NCI-H1105 (cell line): Measurements from ENCODE around the gene ZMYND19.
"Not testable (repeated sequence)": the region's sequence is repeated elsewhere in the genome, so short reads cannot be mapped to it uniquely, and the experiment has no call there.

Source experiments
- DNase-seq: peaks from one replicate; lab custom pipeline; 2025; lab: John Stamatoyannopoulos, UW

The ZMYND19 gene

DNA sequence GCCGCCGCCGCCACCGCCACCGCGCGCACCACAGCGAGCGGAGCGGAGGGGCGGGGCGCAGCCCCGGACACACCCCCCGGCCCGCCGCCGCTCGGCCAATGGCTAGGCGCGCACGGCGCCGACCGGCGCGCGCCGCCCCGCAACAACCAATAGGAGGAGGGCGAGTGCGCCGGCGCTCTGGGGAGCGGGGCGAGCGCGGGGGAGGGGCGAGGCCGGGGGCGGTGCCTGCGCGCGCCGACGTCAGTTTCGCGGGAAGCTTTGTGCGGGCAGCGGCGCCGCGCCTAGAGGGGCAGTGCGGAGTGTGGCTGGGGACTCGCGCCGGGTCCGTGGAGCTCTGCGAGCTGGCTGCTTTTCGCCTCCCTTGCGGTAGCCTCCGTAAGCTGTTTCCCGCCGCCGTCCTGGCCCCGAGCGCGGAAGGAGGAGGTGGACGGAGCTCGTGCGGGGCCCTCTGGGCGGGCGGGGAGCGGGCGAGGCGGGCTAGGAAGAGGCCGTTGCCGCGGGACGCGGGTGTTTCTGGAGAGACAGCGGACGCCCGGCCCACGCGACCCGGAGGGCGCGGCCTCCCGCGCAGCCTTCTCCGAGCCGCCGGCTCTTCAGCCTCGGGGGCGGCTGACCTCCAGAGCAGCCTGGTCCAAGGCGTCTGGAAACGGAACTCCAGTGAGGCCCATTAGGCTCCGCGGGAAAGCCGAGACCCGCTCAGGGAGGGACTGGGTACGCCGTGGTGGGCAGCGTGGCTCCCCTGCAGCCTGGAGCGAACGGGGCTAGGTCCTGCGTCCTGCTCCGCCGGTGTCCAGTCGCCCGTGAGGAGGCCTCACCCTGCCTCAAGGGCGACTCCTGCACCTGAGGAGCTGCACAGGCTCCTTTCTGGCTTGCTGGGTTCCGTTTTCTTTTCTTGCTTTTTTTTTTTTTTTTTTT lies at the start of gene ZMYND19:
TSS of gene ZMYND19 (minus strand) at position 44 of the 915 bp plus-strand sequence. CDS start 249 bp downstream, outside the sequence.
- peak; percentile 79 for DNase-seq

DNA sequence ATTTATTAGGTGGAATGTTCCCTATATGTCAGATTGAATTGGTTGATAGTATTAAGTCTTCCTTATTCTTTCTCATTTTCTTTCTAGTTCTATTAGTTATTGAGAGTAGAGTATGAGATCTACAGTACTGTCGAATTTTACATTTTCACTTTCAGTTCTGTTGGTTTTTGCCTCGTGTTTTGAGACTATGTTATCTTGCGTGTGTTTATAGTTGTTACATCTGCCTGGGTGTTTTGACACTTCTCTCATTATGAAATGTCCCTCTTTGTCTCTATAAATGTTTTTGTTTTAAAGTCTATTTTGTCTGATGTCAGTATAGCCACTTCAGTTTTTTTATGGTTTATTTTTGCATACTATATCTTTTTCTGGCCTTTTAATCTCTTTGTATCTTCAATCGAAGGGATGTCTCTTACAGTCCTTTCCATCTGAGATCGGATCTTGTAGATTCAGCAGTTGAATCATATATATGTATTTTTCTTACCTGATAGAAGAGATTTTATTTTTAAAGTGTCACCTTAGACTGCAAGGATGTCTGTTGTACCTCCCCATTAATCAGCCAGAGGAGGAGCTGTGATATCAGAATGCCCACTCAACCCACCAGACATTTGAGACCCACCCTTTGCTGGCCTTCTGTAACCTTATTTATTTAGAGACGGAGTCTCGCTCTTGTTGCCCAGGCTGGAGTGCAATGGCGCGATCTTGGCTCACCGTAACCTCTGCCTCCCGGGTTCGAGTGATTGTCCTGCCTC lies 49.2 kb upstream of the ZMYND19 start:
- DNase-seq: no peak

DNA sequence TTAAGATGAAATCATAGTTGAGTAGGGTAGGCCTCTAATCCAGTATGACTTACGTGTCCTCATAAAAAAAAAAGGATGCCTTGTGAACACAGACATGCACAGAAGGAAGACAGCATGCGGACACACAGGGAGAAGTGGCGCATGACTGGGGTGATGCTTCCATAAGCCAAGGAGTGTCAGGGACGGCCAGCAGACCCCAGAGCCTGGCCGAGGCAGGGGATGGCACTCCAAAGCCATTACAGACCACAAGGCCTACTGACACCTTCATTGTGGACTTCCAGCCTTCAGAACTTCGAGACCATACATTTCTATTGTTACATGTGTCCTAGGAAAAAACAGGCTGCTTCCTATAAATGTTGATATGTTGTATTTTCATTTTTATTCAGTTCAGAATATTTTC lies 48.4 kb upstream of the ZMYND19 start:
- no peak for DNase-seq

DNA sequence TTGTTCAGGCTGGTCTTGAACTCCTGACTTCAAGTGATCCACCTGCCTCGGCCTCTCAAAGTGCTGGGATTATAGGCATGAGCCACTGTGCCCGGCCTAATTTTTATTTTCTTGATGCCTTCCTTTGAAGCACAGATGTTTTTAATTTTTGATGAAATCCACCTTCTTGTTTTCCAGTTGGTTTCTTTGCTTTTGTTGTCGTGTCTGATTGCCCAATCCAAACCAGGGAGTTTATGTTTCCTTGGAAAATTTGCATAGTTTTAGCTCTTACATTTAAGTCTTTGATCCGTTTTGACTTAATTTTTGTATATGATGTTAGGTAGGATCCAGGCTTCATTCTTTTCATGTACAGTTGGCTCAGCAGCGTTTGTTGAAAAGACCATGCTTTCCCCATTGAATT lies 43.7 kb upstream of the ZMYND19 start:
- DNase-seq: no peak

DNA sequence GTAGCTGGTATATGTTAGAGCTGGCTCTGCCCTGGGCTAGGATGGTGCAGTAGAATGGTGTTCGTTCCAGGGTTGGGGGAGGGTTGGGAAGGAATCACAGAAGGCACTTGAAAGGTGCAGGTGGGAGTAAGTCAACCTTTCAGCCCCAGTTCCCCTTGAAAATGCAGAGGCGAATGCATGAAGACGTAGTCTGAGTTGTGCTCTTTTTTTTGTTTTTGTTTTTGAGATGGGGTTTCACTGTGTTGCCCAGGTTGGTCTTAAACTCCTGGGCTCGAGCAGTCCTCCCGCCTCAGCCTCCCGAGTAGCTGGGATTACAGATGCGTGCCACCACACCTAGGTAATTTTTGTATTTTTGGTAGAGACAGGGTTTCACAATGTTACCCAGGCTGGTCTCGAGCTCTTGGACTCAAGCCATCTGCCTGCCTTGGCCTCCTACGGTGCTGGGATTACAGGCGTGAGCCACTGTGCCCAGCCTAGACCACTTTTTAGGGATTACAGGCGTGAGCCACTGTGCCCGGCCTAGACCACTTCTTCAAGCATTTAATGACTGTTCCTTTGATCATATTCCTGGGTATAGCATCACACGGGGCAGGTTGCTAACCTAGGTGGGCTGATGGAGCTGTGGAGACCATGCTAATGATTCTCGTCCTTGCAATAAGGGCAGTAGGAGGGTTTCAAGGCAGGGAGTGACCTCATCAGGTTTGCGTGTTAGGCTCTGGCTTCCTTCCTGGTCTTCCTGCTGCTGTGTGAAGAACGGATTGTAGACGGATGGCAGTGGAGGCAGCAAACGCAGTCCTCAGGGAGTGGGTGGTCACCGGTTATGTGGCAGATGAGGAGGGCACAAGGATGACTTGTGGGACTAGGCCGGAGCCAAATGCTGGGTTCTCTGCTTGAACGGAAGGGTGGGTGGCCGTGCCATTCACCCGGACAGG lies 42.2 kb upstream of the ZMYND19 start:
- no peak for DNase-seq

DNA sequence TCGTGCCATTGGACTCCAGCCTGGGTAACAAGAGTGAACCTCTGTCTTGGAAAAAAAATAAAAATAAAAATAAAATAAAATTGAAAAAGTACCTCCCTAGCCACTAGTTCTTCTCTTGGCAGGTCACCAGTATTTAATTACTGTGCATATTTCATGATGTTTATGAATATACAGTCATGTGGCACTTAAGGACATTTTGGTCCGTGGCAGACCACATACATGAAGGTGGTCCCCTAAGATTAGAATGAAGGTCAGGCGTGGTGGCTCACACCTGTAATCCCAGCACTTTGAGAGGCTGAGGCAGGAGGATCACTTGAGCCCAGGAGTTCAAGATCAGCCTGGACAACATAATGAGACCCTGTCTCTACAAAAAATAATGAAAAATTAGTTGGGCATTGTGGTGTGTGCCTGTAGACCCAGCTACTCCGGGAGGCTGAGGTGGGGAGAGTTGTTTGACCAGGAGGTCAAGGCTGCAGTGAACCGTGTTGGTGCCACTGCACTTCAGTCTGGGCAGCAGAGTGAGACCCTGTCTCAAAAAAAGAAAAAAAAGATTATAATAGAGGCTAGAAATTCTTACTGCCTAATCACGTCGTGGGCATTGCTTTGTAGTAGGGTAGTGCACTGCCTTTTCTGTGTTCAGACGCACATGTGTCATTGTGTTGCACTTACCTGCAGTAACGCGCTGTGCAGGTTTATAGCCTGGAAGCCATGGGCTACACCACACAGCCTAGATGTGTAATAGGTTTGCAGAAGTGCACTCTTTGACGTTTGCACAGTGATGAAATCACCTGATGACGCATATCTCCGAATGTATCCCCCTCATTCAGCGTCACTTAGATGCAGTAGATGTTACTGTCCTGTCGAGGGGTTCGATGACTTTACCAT lies 41.3 kb upstream of the ZMYND19 start:
- no peak for DNase-seq

DNA sequence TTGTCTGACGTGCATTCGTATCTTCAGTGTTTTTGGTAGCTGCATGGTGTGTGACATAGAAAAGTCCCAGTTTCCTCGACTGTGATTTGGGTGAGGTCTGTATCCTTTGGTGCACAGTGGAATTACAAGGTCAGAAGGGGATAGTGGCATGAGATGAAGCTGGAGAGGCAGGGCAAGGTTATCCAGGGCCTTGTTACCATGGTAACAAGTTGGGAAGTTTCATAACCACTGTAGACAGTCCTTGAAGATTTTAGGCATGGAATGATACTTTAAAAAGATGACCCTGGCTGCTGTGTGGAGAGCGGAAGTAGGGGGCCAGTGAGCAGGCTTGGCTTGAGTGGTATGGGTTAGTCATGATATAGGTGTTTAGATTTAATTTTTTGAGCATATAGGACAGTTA lies 40.4 kb upstream of the ZMYND19 start:
- DNase-seq: no peak

DNA sequence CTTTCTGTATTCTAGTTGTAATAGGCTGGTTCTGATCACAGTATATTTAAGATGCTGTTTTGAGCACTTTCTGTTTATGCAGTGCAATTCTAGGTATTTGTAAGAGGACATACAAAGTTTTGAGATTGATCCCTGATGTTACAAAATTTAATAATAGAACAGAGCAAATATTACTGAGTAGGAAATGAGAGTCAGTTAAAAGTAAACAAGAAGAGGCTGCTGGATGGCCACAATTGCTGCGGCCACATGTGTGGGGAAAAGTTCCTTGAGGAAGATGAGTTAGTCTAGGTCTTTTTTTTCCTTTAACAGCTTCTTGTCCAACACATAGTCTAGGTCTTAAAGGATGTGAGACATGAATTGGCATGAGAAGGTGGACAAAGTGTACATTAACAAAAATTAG lies 39.8 kb upstream of the ZMYND19 start:
- DNase-seq: no peak

DNA sequence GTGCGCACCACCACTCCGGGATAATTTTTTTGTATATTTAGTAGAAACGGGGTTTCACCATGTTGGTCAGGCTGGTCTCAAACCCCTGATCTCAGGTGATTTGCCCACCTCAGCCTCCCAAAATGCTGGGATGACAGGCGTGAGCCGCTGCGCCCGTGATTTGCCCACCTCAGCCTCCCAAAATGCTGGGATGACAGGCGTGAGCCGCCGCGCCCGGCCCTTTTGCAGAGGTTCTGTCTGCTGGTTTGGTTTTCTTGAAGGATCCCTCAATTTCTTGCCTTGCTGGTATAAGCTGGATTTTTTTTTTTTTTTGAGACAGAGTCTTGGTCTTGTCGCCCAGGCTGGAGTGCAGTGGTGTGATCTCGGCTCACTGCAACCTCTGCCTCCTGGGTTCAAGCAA lies 37.1 kb upstream of the ZMYND19 start:
- DNase-seq: not testable (repeated sequence)

DNA sequence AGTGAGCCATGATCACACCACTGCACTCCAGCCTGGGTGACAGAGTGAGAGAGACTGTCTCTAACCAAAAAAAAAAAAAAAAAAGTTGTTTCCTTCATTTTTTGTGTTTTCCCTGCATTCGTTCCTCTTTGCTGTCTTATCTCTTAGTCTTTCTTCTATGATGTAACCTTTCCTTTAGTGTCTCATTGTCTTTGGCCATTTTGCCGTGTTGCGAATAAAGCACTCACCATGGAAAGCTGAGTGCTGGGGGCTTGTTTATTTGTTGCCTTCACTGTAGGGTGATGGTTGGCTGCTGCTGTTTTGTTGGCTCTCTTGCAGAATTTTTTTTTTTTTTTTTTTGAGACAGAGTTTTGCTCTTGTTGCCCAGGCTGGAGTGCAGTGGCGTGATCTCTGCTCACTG lies 36.2 kb upstream of the ZMYND19 start:
- DNase-seq: no peak

DNA sequence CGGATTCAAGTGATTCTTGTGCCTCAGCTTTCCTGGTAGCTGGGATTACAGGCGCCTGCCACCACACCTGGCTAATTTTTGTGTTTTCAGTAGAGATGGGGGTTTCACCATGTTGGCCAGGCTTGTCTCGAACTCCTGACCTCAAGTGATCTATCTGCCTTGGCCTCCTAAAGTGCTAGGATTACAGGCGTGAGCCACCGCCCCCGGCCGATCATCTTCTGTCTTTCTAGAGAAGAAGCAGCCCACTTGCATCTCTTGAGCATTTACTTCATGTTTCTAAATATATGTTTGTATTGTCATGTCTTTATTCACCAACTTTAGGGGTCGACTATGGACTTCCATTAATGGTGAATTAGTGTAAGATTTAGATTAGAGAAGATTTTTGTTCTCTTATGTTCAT lies 31.9 kb upstream of the ZMYND19 start:
- DNase-seq: not testable (repeated sequence)

DNA sequence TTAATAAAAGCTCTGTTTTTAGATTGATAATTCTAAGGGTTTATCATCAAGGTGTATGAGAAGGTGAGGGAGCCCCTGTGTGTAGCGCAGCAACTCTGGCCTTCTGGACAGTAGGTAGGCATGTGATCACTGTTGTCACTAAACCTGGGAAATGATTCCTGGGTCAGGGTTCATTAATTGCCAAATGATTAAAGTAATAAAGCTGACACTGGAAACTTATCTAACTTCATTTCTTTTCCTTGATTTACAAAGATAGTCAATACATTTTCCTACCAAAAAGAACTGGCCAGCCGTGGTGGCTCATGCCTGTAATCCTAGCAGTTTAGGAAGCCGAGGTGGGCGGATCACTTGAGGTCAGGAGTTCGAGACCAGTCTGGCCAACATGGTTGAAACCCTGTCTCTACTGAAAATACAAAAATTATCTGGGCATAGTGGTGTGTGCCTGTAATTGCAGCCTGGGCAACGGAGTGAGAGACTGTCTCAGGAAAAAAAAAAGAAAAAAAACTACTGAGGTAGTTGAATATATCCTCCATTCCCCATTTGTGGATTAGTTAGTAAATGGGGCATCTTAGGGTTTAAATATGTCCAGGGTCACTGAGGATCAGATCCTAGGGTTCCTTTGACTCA lies 30.9 kb upstream of the ZMYND19 start:
- DNase-seq: no peak

DNA sequence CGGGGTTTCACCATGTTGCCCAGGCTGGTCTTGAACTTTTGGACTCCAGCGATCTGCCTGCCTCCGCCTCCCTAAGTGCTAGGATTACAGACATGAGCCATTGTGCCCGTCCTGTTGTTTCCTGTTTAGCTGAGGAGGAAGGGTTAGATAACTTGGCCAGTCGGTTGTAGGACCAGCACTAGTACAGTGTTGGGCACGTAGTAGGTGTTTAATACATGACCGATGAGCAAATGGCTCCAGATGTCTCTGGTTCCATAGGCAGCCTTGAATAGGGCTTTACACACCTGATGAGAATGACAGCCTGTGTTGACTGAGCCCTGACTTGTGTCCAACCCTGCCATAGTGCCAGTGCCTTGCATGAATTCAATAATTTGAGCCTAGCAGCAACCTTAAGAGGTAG lies 30.3 kb upstream of the ZMYND19 start:
- no peak for DNase-seq

DNA sequence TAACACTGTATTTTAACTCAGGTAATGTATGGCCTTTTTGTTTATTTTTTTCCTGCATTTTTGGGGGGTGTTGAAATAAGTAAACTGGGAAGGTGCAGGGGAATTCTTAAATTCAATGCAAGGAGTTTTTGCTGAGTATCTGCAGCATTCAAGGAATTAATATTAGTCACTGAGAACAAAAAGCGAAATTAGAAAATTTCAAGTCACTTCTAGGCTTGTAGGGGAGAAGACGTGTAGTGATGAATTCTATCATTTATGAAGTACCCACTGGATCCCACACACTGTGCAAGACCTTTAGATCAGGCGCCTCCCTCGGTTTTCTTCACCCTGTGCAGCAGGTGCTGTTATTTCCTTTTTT lies 29.7 kb upstream of the ZMYND19 start:
- no peak for DNase-seq

DNA sequence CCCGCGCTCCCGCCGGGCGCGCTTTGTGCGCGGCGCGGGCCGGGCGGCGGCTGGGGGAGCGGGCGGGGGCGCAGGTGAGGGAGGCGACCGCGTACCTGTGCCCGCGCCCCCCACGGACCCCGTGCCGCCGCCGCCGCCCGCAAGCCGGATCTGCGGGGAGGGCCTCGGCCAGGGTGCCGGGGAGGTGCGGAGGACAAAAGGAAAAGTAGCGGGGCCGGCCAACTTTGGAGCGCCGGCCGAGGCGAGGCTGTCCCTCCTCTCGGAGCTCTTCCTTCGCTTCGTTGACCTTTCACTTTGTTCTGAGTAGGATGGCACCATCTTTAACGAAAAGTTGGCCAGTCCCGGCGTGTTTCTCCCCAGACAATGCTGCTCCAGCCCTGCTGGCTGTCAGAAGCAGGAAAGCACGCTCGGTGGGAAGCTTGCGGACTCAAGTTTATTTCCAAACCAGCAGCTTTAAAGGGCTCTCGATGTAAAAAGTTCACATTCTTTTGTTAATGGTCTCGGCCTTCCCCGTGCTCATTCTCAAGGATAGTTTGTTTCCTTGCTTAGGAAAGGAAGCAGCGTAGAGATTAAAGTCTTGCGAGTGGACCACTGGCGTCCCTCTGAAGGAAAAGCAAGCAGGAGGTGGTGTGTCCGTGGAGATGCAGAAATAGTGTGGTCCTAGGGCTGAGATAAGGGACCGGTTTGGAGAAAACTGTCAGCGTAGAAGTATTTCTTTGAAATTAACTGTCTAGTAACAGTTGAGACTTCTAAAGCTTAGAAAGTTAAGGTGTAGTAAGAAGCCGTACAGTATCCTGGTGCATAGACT lies 29.1 kb upstream of the ZMYND19 start:
- DNase-seq: no peak

DNA sequence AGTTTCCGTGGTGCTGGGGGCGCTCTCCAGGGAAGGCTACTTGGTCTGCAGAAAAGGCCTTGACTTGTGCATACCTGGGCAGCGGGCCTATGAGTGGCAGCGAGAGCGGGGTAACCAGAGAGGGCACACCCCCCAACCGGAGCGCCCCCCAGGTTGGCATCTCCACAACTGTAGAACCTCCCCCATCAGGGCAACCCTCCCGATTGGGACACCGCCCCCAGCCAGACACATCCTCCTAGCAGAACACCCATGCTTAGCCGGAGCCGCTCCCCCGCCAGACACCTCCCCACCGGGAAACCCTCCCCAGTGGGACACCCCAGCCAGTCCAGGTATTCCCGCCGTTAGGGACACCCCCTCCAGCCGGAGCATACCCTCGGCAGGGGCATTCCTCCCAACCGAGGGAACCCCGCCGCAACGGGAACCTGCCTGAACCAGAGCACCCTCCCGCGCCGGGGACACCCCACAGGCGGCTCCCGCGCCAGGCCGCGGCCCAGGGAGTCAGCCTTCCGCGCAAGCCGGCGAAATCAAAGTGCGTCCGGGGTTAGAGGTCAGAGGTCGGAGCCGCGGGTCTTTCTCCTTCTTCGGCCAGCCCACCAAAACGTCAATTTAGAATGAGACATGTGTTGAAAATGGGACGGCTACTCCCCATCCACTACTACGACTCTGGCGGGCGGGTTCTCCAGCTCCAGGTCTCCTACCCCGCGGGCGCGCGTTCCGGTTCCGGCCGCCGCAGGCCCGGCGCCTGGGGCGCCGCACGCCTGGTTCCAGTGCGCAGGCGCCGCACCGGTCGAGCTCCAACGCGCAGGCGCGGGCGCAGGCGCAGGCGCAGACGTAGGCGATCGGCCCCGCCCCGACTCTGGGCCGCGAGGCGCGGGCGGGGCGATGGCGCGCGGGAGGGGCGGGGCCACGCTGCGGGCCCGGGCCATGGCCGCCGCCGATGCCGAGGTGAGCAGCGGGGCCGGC lies 28.1 kb upstream of the ZMYND19 start, which contains the start of gene EHMT1:
TSS of gene EHMT1 (plus strand) at position 901 of the 963 bp plus-strand sequence. CDS start at position 925, 24 bp downstream.
- DNase-seq: peak; percentile 71

DNA sequence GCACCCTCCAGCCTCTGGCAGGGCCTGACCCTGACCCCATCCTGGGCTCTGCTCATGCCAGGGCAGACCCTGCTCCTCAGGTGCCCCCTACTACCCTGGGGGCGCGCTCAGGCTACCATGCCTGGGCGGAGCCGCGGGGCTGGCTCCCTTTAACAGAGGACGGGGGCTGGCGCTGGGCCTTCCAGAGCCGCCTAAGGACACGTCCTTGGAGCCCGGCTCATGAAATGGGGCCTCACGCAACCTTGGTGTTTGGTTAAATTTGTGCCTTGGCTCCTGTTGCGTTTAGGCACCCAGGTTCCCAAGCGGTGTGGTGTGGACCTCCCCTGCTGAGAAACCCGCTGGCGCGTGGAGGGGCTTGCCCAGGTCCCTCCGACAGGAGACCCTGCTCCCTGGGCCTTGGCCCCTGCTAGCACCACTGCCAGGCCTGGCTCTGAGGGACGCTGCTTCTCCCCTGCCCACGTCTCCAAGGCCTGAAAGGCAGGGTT lies 25.1 kb upstream of the ZMYND19 start:
- DNase-seq: no peak
